Motor neuron (in vitro differentiated cells): ENCODE measurements around the gene SP5. TPM values are rescaled to one million over a fixed set of nuclear protein-coding genes. Genes with fewer than 3 reads are reported as not detected.
A peak's percentile ranks its signal among the peaks of the same experiment; 100 is the strongest.
"Not testable (repeated sequence)": the region's sequence is repeated elsewhere in the genome, so short reads cannot be mapped to it uniquely, and the experiment has no call there.

ENCODE experiments used
- ATAC-seq, 8 experiments: fragments of 200-7000 bp; cut with Tn5 transposase; replicated peaks in 6 of 8; 2 replicates each; pipeline ENCODE4 v1.8.0; 2021; ENCODE audit warnings: mild to moderate bottlenecking in 8 of 8, moderate library complexity in 8 of 8
- H3K27ac ChIP-seq, 2 donors: fragments of 250-450 bp; sonication (Bioruptor Pico); 2 replicates each; pipeline ENCODE4 v1.9.0; 2021; ENCODE audit warnings: antibody characterized with exemption in 2 of 2, mild to moderate bottlenecking in 2 of 2, moderate library complexity in 1 of 2
- H3K4me1 ChIP-seq, 2 donors: fragments of 250-450 bp; sonication (Bioruptor Pico); replicated peaks in 1 of 2; 2 replicates each; pipeline ENCODE4 v1.6.1; 2021; ENCODE audit warnings: antibody characterized with exemption in 2 of 2, mild to moderate bottlenecking in 2 of 2, moderate library complexity in 1 of 2
- H3K4me3 ChIP-seq, 5 donors: fragments of 250-450 bp; sonication (Bioruptor Pico); 2 replicates each; pipeline ENCODE4 v1.9.0; 2021; ENCODE audit warnings: antibody characterized with exemption in 5 of 5, mild to moderate bottlenecking in 5 of 5, moderate library complexity in 4 of 5
- WGBS, 10 experiments: fragments of 450-650 bp; shearing (Covaris generic); methylation state at CpG; one replicate each; pipeline ENCODE4 v1.0.0; 2022; 5-methylcytosine and 5-hydroxymethylcytosine counted together
- in situ Hi-C, 9 experiments: fragments of 400-800 bp; cut with MboI; loops; one replicate each; pipeline ENCODE4 v1.15.0; 2021; ENCODE audit warnings: low sequenced_read_pairs in 9 of 9, low pct_unique_long_range_greater_than_20kb in 2 of 9; ENCODE audit not compliant: unreplicated experiment in 9 of 9
- total RNA-seq, 8 experiments: library from RNA; unstranded; fragments of 300-600 nt; gene quantifications; 2 replicates each; pipeline versions ENCODE4 v1.2.3 to v1.2.4, GENCODE V29; 2022

SP5 gene
- total RNA-seq, result under 1 TPM in 5 of 8 experiments, not detected in 3; 0.11 to 0.57 (median 0.14) TPM

- Histone ChIP-seq H3K4me3 (peak within 1 kb of the TSS; percentile 9 to 33 (median 23)), H3K27ac (no peak within 1 kb of the TSS), H3K4me1 (peaks cover 7 to 9% of the 10 kb centered on the region in 2 donors)
- WGBS, 10 experiments, result 0 to 6% (median 1%) methylated on average over 1 to 12 of the region's 62 CpGs; no CpG with 5 or more reads in 2 of the 10 experiments
- in situ Hi-C loops, result no loop called here
- peak; percentile 34 to 69 (median 54) for ATAC-seq
Observed at GRCh38 chr2:170715062-170715931, at the start of gene SP5. TSS of gene SP5 (plus strand) at chr2:170715337. CDS start at chr2:170715513, 176 bp downstream.

- in situ Hi-C loops, result no loop called here
- WGBS, 10 experiments, result 43 to 92% (median 68%) methylated on average over 2 to 5 of the region's 5 CpGs
- no peak overlapping the region for H3K4me3 ChIP-seq
- no peak for ATAC-seq
- H3K4me1 ChIP-seq, result no peaks in the 10 kb centered on the region
- no peak overlapping the region for H3K27ac ChIP-seq
Observed at GRCh38 chr2:170665743-170666142, 49.4 kb upstream of the SP5 start.

- Histone ChIP-seq H3K4me1 (no peaks in the 10 kb centered on the region), H3K4me3 (no peak overlapping the region), H3K27ac (no peak overlapping the region)
- 47 to 100% (median 94%) methylated on average over 1 to 3 of the region's 3 CpGs; no CpG with 5 or more reads in 3 of the 10 experiments for WGBS, 10 experiments
- ATAC-seq, result no peak
- in situ Hi-C loops, result no loop called here
Observed at GRCh38 chr2:170669909-170670308, 45.2 kb upstream of the SP5 start.

- in situ Hi-C loops, result no loop called here
- 59 to 100% (median 92%) methylated on average over 1 to 2 of the region's 2 CpGs; no CpG with 5 or more reads in 1 of the 10 experiments for WGBS, 10 experiments
- H3K27ac ChIP-seq, result no peak overlapping the region
- H3K4me1 ChIP-seq, result no peaks in the 10 kb centered on the region
- ATAC-seq, result no peak
- H3K4me3 ChIP-seq, result no peak overlapping the region
Observed at GRCh38 chr2:170670651-170671050, 44.5 kb upstream of the SP5 start.

- in situ Hi-C loops, result no loop called here
- no peak overlapping the region for H3K27ac ChIP-seq
- no peak overlapping the region for H3K4me3 ChIP-seq
- ATAC-seq, result no peak
- H3K4me1 ChIP-seq, result no peaks in the 10 kb centered on the region
- 76 to 100% (median 88%) methylated on average over 1 to 9 of the region's 9 CpGs; no CpG with 5 or more reads in 2 of the 10 experiments for WGBS, 10 experiments
Observed at GRCh38 chr2:170671079-170671478, 44.1 kb upstream of the SP5 start.

- H3K4me1 ChIP-seq, in situ Hi-C loops, H3K27ac ChIP-seq, ATAC-seq, H3K4me3 ChIP-seq: not testable (repeated sequence)
Observed at GRCh38 chr2:170674282-170674681, 40.9 kb upstream of the SP5 start.

GRCh38 chr2:170675701-170676100 lies 39.4 kb upstream of the SP5 start:
- no peak overlapping the region for H3K4me3 ChIP-seq
- H3K27ac ChIP-seq, result no peak overlapping the region
- 55 to 100% (median 93%) methylated on average over 2 to 5 of the region's 6 CpGs; no CpG with 5 or more reads in 1 of the 10 experiments for WGBS, 10 experiments
- in situ Hi-C loops, result no loop called here
- H3K4me1 ChIP-seq, result peaks cover 4 to 15% of the 10 kb centered on the region in 2 donors
- ATAC-seq, result no peak

GRCh38 chr2:170679607-170680079 lies 35.5 kb upstream of the SP5 start:
- H3K27ac ChIP-seq, result no peak overlapping the region

GRCh38 chr2:170680172-170680941 lies 34.8 kb upstream of the SP5 start:
- ATAC-seq, result no peak
- in situ Hi-C loops, result no loop called here

More at GRCh38 chr2:170679607-170680079, 35.5 kb upstream of the SP5 start:
- Histone ChIP-seq H3K4me3 (no peak overlapping the region), H3K4me1 (peaks cover 4 to 15% of the 10 kb centered on the region in 2 donors)
- in situ Hi-C loops, result no loop called here
- WGBS, 10 experiments, result 10 to 50% (median 18%) methylated on average over 2 to 5 of the region's 5 CpGs; no CpG with 5 or more reads in 3 of the 10 experiments
- peak in 3 of 8 experiments; percentile 57 to 86 (median 61) for ATAC-seq

GRCh38 chr2:170681311-170681710 lies 33.8 kb upstream of the SP5 start:
- no peak for ATAC-seq
- 0 to 83% (median 59%) methylated on average over 1 of the region's 1 CpG; no CpG with 5 or more reads in 4 of the 10 experiments for WGBS, 10 experiments
- H3K4me1 ChIP-seq, result peaks cover 4 to 15% of the 10 kb centered on the region in 2 donors
- no peak overlapping the region for H3K27ac ChIP-seq
- in situ Hi-C loops, result no loop called here
- H3K4me3 ChIP-seq, result no peak overlapping the region

More at GRCh38 chr2:170680172-170680941, 34.8 kb upstream of the SP5 start:
- H3K4me1 ChIP-seq, result peaks cover 4 to 15% of the 10 kb centered on the region in 2 donors
- no peak overlapping the region for H3K27ac ChIP-seq
- WGBS, 10 experiments, result 0 to 78% (median 13%) methylated on average over 1 to 2 of the region's 2 CpGs; no CpG with 5 or more reads in 1 of the 10 experiments
- H3K4me3 ChIP-seq, result no peak overlapping the region

GRCh38 chr2:170685591-170685990 lies 29.5 kb upstream of the SP5 start:
- in situ Hi-C loops, result no loop called here
- H3K4me3 ChIP-seq, result no peak overlapping the region
- WGBS, 10 experiments, result 20 to 88% (median 57%) methylated on average over 1 to 4 of the region's 4 CpGs; no CpG with 5 or more reads in 2 of the 10 experiments
- H3K4me1 ChIP-seq, result no peaks in the 10 kb centered on the region
- ATAC-seq, result no peak
- H3K27ac ChIP-seq, result no peak overlapping the region

- Histone ChIP-seq H3K27ac (no peak overlapping the region), H3K4me3 (no peak overlapping the region), H3K4me1 (no peaks in the 10 kb centered on the region)
- in situ Hi-C loops, result no loop called here
- no peak for ATAC-seq
- 59 to 96% (median 89%) methylated on average over 2 to 5 of the region's 5 CpGs; no CpG with 5 or more reads in 2 of the 10 experiments for WGBS, 10 experiments
Observed at GRCh38 chr2:170689481-170689880, 25.7 kb upstream of the SP5 start.

GRCh38 chr2:170690640-170691039 lies 24.5 kb upstream of the SP5 start:
- Histone ChIP-seq H3K27ac (no peak overlapping the region), H3K4me3 (no peak overlapping the region), H3K4me1 (peaks cover 8 to 9% of the 10 kb centered on the region in 2 donors)
- in situ Hi-C loops, result no loop called here
- 40 to 100% (median 65%) methylated on average over 2 to 8 of the region's 8 CpGs; no CpG with 5 or more reads in 3 of the 10 experiments for WGBS, 10 experiments
- no peak for ATAC-seq
